Fibroblast of the conjunctiva (primary cell): ENCODE results near the gene ITIH6.
"Not testable (repeated sequence)": the region's sequence is repeated elsewhere in the genome, so short reads cannot be mapped to it uniquely, and the experiment has no call there.

Experiments used
- DNase-seq: peaks from one replicate; pipeline ENCODE4 v3.0.0-alpha.2; 2010; ENCODE audit warnings: low read depth

ITIH6 gene, protein sequence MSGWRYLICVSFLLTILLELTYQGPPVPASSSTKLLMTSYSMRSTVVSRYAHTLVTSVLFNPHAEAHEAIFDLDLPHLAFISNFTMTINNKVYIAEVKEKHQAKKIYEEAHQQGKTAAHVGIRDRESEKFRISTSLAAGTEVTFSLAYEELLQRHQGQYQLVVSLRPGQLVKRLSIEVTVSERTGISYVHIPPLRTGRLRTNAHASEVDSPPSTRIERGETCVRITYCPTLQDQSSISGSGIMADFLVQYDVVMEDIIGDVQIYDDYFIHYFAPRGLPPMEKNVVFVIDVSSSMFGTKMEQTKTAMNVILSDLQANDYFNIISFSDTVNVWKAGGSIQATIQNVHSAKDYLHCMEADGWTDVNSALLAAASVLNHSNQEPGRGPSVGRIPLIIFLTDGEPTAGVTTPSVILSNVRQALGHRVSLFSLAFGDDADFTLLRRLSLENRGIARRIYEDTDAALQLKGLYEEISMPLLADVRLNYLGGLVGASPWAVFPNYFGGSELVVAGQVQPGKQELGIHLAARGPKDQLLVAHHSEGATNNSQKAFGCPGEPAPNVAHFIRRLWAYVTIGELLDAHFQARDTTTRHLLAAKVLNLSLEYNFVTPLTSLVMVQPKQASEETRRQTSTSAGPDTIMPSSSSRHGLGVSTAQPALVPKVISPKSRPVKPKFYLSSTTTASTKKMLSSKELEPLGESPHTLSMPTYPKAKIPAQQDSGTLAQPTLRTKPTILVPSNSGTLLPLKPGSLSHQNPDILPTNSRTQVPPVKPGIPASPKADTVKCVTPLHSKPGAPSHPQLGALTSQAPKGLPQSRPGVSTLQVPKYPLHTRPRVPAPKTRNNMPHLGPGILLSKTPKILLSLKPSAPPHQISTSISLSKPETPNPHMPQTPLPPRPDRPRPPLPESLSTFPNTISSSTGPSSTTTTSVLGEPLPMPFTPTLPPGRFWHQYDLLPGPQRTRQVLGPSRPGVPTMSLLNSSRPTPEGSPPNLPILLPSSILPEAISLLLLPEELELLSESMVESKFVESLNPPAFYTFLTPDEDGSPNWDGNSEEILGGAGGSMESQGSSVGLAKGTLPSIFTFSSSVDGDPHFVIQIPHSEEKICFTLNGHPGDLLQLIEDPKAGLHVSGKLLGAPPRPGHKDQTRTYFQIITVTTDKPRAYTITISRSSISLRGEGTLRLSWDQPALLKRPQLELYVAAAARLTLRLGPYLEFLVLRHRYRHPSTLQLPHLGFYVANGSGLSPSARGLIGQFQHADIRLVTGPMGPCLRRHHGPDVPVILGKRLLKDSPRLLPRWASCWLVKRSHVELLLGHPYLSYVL

DNA sequence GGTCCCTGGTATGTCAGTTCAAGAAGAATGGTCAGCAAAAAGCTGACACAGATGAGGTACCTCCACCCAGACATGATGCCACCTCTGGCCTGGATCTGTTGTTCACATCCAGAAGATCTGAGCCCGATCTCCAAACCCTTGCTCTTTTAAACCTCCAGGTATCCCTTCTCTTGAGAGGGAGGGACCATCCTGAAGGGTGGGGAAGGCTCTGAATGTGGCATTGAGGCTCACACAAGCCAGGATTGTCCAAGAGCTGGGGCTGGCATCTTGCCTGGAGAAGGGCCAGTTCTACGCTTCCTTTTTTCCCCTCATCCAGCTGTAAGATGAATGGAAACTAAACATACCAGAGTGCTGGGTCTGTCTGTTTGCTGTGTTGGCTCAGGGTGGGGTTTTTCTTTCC is at the start of gene ITIH6:
ITIH6 (minus strand) TSS at position 119 of the 400 bp plus-strand sequence; CDS start at position 74, 45 bp downstream.
- DNase-seq: no peak

DNA sequence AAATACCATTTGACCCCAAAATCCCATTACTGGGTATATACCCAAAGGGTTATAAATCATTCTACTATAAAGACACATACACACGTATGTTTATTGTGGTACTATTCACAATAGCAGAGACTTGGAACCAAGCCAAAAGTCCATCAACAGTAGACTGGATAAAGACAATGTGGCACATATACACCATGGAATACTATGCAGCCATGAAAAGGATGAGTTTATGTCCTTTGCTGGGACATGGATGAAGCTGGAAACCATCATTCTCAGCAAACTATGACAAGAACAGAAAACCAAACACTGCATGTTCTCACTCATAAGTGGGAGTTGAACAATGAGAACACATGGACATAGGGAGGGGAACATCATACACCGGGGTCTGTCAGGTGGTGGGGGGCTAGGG is 49.6 kb upstream of the ITIH6 start:
- not testable (repeated sequence) for DNase-seq

DNA sequence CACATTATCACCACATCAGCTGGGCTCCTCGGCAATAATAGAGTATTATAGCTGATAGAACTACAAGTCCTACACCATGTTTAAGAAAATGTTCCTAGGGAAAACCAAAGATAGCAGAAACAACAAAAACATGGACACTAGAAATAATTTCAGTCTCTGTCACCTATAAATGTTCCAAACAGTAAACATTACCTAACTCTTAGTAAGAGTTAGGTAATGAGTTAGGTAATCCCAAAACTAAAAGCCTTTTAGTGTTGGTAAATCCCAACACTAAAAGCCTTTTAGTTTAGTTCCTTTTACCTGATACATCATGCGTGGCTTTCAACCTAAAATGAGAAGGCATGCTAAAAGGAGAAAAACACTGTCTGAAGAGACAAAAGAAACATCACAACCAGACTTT is 45.0 kb upstream of the ITIH6 start:
- no peak for DNase-seq

DNA sequence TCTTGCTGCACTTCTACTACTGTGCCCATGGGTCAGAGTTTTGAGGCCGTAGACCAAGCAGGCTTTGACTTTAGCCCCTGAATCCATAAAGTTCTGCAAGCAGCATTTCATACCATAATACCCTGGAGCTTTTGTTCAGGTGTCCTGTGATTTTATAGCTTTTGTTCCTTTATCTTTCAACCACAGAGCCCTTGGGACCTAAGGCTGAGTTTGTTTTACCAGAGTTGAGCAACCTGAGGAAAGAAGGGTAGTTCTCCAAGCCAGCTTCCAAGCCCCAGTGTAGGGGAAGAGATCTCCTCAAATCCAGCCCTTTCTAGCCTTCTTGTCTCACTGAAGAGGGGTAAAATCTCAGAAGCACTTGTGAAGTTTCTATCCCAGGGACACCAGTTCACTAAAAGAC is 44.6 kb upstream of the ITIH6 start:
- no peak for DNase-seq

DNA sequence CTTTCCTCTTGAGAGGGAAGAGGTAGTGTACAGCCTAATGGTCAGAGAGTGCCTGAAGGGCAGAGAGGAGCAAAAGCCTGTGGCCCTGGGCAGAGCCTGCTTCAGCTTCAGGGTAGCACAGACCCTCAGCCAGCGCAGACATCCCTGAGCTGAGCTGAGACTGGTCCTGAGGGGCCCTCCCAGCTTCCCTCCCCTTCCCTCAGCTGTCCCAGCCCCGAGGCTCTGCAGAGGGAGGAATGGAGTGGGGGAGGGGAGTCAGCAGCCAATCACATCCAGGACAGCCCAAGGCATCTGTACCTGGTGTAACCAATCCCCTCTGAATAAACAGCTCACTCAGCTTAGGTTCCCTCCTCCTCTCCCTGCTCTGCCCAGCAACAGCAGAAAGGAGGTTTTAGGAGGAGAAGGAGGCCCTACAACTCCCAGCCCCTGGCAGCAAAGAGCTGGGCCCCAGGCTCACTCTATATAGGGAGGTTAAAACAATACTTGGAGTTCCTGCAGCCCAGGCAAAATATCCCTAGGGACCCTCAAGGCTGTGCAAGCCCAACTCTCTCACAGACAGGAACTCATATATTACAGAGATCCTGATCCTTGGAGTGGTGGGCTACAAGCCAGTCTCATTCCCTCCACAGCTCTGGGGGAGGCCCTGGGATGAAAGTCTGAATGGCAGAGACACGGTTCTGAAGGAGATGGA is 43.3 kb upstream of the ITIH6 start:
- DNase-seq: not testable (repeated sequence)

DNA sequence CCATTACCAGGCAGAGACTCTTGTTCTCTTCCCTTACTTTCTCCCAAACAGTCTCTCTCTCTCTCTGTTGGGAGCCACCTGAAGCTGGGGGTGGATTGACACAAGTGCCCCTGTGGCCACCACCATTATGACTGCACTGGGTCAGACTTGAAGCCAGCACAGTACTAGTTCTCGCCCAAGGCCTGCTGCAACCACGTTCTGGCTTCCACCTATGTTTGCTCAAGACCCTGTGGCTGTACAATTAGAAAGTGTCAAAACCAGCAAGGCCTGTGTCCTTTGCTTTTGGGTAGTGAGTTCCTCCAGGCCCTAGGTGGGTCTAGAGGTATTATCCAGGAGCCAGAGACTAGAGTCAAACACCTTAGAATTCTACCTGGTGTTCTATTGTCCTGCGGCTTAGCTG is 40.5 kb upstream of the ITIH6 start:
- no peak for DNase-seq

DNA sequence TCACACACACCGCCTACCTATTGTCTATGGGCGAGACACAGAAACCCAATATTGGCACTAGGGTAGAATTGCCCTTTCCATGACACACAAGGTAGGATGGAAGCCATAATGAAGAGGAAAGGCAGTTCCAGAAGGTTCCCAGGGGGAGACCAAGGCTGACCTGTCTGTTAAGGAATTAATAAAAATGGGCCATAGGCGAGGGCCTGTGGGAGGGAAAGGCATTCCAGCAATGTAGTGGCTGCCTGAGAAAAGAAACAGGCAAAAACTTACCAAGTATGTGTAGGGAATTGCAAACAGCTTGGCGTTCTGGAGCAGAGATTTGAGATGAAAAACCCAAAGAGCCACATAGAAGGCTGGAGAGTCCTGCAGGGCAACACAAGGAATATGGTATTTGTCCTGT is 28.5 kb upstream of the ITIH6 start:
- no peak for DNase-seq

DNA sequence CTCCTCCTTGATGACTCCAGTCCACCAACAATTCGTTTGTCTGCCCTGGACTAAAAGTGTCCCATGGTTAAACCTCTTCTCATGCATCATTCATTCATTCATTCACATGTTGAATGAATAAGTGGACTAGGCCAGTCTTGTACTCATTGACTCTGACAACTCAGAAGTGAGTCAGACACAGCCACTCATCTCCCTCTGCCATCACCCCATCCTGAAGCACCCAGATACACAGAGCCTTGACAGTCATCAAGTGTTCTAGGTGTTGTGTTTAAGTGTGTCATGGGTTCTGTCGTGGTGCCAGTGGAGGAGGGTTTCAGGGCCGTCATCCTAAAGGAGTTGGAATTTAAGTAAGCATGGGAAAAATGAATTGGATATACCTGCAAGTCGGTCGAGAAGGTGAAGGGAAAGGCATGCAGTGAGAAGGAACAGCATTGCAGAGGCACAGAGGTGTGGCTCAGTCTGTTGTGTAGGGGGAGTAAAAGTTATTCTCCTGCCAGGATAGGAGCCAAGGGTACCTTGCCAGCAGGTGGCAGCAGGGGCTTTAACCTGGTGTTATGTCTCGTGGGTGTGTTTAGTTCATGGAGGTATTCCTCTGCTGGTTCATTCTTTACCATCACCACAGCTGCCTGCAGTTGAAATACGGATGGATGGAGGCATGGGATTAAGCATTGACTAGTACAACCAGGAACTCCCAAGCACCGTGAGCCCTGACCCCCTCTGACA is 27.8 kb upstream of the ITIH6 start:
- no peak for DNase-seq

DNA sequence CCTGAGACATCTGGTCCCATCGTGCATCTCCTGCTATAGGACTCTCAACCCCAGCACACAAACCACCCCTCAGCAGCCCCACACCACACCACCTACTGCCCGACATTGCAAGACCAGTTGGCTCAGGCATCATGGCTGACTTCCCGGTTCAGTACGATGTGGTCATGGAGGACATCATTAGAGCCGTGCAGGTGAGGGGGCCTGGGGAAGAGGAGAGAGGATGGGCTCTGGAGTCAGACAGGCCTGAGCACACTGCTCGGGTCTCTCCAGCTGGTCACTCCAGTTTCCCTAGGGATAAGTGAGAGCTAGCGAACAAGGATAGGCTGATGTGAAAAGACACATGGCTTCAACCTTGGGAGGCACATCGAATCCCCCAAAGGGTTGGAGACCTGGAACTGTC is 26.7 kb upstream of the ITIH6 start:
- DNase-seq: no peak

DNA sequence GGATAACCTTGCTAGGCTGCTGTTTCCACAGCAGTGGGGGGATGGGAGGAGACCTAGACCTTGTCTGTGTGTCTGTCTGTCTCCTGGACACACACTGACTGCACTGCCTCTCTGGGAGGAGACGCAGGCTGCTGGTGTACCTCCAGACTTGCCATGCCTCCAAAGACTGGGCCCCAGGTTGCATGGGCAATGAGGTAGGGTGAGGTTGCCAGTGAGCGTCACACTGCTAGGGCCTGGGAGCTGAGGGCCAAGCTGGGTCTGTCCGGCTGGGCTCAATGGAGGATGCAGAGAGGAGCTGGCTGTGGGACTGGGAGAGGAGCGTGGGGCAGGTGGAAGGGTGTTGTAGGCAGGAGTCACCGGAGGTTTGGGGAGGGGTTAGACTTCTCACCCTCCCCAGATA is 26.1 kb upstream of the ITIH6 start:
- DNase-seq: no peak

DNA sequence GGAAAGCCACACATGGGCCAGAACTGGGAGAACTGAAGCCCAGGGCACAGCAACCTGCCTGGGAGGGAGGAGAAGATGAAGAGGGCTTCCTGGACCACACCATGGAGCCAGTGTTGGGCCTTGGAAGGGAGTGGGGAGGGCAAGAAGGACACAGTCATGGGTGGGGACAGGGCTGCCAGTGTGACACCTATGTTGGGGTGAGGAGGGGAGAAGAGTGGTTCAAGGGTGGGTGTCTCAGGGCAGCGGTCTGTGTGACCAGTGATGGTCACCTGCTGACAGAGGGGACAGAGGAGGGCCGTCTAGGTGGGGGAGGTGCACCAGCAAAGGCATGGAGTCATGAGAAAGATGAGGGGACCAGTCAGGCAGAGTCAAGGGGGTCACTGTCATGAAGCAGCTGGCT is 23.3 kb upstream of the ITIH6 start:
- DNase-seq: no peak

DNA sequence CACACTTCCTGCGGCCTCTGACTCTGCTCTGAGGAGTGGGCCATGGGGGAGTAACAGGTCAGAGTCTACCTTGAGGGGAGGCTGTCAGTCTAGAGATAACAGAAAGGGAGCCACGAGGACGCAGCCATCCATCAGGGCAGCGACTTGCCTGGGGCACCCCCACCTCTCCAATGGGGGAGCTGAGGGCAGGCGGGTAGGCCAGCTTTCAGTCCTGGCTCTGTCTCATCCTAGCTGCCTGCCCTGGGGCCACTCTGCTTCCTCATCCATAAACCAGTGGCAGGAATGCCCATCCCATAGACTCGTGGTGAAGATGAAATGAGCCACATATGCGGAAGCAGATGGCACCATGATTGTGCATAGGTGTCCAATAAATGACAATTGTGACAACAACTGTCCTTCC is 22.7 kb upstream of the ITIH6 start:
- no peak for DNase-seq

DNA sequence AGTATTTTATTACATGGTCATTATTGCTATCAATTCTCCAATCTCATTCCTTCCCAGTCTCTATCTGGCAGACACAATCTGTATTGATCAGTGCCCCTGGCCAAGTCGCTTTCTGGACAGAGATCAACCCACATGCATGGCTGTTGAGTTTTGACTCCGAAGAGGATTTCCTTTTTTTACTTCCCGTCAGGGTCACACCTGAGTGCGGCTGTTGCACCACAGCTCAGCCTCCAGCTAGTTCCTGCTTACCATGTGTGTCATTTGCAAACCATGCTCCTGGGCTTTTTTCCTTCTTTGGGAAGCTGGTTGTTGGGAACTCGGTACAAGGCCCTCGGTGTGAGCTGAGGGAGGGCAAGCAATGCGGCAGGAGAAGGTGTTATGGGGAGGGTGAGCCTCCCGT is 21.1 kb upstream of the ITIH6 start:
- DNase-seq: no peak

DNA sequence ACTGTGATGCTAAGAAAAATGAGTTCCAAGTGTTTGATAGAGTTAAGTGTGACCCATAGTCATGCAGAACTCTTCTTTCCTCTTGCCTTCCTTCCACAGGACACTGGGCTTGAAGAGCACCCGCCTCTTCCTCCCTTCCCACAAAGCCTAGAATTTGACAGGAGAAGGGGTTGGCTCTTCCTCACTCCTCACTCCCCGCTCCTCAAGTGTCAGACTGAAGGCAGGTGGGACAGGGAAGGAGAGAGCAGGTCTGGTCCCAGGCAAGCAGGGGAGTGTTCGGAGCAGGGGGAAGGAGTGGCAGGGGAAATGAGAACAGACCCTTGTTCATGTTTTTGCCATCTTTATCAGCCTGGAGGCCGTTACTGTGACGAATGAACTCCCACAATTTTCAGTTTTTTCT is 20.2 kb upstream of the ITIH6 start:
- DNase-seq: no peak

DNA sequence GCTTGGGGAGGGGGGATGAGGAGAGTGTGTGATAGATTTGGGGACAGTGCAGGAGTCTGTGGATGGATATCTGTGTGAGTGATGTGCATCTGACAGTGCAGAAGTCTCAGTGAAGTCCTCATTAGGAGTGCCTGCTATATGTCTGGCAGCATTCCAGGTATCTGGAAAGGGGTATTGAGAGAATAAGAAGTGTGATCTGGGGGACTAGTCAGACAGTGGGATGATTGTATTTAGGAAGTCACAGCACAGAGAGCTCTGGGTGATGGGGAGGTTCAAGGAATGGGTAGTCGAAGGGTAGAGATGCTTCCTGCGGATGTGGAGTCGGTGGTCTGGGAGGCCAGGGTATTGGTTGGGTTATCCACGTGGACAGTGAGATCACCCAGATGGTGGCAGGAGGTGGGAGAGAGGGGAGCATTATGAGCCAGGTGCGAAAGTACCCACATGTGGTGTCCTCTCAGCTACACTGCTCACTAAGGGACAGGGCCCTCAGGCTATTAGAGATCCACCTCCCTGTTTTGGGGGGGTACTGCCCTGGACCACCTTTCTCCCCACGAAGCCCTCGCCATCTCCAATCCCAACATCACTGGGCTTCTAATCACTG is 19.3 kb upstream of the ITIH6 start:
- DNase-seq: no peak

DNA sequence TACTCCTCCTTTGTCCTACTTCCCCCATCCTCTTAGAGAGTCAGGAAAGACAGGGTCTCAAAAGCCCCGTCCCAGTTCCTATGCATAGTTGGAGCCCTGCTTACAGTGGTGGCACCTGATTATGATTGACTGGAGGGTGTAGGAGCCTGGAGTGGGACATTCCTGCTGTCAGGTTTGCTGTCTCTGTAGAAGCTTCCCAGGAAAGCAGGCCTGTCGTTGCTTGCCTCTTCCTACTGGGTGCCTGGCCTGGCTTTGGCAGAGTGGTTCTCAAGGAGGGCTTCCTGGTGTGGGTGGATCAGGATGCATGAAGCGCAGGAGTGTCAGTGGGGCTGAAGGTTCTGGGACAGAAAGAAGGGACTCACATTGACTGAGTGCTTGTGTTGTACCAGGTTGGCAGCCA is 14.3 kb upstream of the ITIH6 start:
- DNase-seq: no peak

DNA sequence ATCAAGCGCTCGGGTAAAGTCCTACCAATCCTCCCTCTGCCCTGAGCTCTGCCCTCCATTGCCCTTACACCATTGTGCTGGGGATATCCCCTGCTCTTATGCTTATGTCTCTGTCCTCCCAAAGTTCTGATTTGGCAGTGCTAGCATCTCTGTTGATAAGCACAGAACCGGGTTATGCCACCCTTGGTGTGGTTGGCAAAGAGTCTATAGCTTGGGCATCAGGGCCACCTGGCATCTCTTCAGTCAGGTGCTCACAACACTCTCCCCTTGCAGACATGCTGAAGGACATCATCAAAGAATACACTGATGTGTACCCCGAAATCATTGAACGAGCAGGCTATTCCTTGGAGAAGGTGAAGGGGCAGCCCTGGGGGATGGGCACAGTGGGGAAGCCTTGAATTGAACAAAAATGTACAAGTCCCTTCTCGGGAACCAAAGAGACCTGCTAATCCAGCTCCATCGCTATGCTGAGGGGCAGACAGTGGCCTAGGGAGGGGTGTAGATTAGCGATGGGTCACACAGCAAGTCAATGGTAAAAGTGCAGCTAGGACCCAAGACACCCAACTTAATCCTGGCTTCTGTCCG is 13.3 kb upstream of the ITIH6 start:
- DNase-seq: no peak

DNA sequence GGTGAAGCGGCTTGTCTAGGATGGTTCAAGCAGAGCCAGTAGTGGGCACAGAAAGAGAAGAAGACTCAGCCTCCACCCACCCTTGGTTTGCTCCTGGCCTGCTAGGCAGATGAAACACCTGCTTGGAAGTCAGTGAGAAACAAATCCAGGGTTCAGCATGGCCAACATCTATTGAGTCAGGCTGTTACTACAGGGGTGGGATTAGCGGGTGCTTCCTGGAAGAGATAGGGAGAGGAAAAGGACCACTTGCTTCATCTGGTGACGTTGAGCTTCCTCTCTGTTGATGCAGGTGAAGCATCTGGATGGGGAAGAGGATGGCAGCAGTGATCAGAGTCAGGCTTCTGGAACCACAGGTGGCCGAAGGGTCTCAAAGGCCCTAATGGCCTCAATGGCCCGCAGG is 12.5 kb upstream of the ITIH6 start:
- no peak for DNase-seq

DNA sequence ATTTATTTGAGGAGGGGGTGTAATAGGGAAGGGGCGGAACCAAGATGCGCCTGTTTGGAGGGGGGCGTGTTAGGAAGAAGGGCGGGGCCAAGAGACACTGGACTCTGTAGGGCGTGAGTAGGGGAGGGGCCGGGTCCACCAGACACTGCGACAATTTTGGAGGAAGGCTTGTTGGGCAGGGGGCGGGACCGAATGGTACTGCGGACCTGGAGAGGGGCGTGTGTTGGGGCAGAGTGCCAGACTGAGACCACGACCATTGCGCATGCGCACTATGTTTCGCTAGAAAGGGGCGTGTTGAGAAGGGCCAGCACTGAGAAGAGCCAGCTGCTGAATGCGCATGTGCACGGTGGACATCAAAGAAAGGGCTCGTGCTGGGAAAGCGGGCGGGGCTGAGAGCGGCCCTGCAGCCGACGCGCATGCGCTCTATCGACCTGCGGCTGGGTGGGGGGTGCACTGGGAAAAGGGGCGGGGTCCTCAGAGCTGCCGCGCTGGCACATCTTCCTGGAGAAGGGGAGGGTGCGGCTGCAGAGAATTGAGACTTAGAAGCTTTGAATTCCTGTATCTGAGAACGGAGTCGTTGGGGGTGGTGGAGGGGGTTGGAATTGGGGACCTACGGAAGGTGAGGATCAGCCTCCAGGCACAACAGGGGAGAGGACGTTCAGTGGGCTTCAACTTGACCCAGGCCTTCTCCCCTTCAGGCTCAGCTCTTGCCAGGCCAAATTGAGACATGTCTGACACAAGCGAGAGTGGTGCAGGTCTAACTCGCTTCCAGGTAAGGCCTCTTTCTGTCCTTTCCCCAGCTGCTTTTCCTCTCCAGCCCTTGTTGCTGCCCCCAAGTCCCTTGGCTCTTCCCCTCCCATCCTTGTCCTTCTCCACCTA is 10.8 kb upstream of the ITIH6 start:
- peak; percentile 97 for DNase-seq
